SJSA1 (cell line): ENCODE measurements around the gene MRAS. TPM values are rescaled to one million over a fixed set of nuclear protein-coding genes. Genes with fewer than 3 reads are reported as not detected.

ENCODE experiments used
- DNase-seq, 2 experiments: peaks; one replicate each; pipeline ENCODE4 v3.0.0-alpha.2; 2015 to 2020; ENCODE audit warnings: low spot score in 2 of 2, low read depth in 1 of 2
- H3K27ac ChIP-seq: fragments of 250-450 bp; sonication (Bioruptor Pico); 2 replicates; pipeline ENCODE4 v1.5.1; 2020; ENCODE audit warnings: mild to moderate bottlenecking, moderate library complexity
- H3K27me3 ChIP-seq: fragments of 250-450 bp; sonication (Bioruptor Pico); replicated peaks from 2 replicates; pipeline ENCODE4 v1.5.1; 2020; ENCODE audit warnings: mild to moderate bottlenecking, moderate library complexity
- H3K36me3 ChIP-seq: fragments of 250-450 bp; sonication (Bioruptor Pico); 2 replicates; pipeline ENCODE4 v1.5.1; 2020; ENCODE audit warnings: mild to moderate bottlenecking
- H3K4me1 ChIP-seq: fragments of 250-450 bp; sonication (Bioruptor Pico); replicated peaks from 2 replicates; pipeline ENCODE4 v1.6.1; 2021; ENCODE audit warnings: mild to moderate bottlenecking
- H3K4me3 ChIP-seq: fragments of 250-450 bp; sonication (Bioruptor Pico); 2 replicates; pipeline ENCODE4 v1.5.1; 2020; ENCODE audit warnings: mild to moderate bottlenecking
- H3K9me3 ChIP-seq: fragments of 250-450 bp; sonication (Bioruptor Pico); replicated peaks from 2 replicates; pipeline ENCODE4 v1.5.1; 2020; ENCODE audit warnings: mild to moderate bottlenecking
- total RNA-seq: library from RNA; depleted of rRNA; stranded (reverse); fragments of >200 nt; shearing (Covaris generic); gene quantifications from 2 replicates; pipeline ENCODE4 v1.2.3, GENCODE V29; 2014

MRAS gene
- total RNA-seq, 1 experiment from 2014 or later, result 155 TPM

DNA sequence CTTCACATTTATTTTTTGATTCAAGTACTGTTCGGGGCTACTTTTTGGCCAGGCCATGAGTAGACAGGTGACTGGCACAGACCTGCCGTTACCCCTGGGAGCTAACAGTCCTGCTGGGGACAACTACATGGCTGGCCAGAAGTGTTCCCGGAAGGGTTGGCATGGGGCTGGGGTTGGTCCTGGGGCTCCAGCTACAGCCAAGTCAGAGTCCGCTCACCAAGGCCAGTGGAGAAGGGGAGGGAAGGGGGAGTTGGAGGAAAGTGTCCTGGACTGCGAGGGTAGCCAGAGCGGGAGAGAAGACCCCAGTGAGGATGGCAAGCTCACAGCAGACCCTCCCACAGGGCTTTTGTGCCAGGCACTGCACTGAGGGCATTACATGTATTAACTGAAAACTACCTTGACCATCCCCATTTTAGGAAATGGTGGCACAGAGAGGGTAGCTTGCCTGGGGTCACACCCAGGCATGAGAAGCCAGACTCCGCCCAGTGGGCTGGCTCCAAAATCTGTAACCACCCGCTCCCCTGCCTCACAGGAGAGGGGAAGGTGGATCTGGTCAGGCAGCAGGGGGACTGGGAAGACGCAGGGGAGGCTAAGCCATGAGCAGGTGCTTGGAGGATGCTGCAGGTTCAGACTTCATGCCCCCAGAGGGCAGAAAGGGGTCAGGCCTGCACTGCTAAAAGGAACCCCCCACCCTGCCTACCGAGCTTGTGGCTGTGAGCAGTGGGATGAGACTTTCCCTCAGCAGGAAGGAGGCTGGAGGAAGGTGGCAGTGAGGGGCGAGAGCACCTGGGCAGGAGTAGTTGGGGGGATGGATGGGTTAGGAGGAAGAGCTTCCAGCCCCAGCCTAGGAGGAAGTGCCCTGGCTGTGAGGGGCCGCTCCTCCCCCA, 47.7 kb downstream of the MRAS start:
- Histone ChIP-seq H3K27ac (no peak overlapping the region), H3K27me3 (no peaks in the 10 kb centered on the region), H3K36me3 (peaks cover 55% of the 10 kb centered on the region), H3K9me3 (no peaks in the 10 kb centered on the region), H3K4me1 (no peaks in the 10 kb centered on the region), H3K4me3 (no peak overlapping the region)
- no peak for DNase-seq

DNA sequence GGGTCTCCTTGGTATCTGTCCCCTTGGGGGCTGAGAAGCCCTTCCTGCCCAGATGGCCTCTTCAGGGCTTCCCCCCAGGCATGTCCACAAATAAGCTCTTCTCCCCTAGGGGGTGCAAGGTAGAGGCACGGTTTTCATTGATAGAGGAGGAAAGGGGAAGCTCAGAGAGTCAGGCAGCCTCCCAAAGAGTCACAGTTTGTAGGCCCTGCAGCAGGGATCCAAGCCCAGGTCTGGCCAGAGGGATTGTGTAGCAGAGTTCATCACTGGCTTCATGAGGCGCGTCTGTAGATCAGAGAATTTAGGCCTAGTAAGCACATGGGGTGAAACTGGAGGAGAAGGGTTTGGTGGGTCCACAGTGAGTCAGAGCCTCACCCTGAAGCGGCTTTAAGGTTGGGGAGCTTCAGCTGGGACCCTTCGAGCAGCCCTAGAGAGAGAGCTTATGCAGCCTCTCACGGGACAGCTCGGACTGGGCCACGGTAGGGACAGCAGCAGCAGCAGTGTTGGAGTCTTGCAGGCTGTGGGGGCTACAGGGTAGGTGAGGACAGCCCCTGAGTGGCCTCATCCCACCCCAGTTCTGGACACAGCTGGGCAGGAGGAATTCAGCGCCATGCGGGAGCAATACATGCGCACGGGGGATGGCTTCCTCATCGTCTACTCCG, 48.5 kb downstream of the MRAS start:
- Histone ChIP-seq H3K27ac (no peak overlapping the region), H3K27me3 (no peaks in the 10 kb centered on the region), H3K4me1 (no peaks in the 10 kb centered on the region), H3K36me3 (peaks cover 62% of the 10 kb centered on the region), H3K9me3 (no peaks in the 10 kb centered on the region), H3K4me3 (no peak overlapping the region)
- no peak for DNase-seq

DNA sequence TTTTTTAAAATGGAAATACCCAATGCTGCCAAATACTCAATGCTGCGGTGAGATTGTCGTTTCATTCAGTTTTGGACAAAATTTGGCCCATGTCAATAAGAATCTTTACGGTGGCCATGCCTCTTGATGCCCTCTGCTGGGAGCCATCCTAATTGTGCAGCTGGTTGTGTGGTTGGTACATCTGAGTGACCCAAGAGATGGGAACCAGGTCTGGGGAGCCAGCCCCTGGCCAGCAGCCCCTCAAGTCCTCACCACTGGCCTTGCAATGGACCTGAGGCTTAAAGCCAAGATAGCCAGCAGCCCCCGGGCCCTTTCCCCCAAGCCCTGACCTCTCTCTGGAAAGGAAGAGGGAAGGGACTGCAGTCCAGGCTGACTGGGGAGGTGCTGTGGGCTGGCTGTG, 49.6 kb downstream of the MRAS start:
- H3K4me3 ChIP-seq, result no peak overlapping the region
- peaks cover 73% of the 10 kb centered on the region for H3K36me3 ChIP-seq
- no peaks in the 10 kb centered on the region for H3K4me1 ChIP-seq
- no peaks in the 10 kb centered on the region for H3K27me3 ChIP-seq
- no peak for DNase-seq
- no peaks in the 10 kb centered on the region for H3K9me3 ChIP-seq
- H3K27ac ChIP-seq, result no peak overlapping the region

DNA sequence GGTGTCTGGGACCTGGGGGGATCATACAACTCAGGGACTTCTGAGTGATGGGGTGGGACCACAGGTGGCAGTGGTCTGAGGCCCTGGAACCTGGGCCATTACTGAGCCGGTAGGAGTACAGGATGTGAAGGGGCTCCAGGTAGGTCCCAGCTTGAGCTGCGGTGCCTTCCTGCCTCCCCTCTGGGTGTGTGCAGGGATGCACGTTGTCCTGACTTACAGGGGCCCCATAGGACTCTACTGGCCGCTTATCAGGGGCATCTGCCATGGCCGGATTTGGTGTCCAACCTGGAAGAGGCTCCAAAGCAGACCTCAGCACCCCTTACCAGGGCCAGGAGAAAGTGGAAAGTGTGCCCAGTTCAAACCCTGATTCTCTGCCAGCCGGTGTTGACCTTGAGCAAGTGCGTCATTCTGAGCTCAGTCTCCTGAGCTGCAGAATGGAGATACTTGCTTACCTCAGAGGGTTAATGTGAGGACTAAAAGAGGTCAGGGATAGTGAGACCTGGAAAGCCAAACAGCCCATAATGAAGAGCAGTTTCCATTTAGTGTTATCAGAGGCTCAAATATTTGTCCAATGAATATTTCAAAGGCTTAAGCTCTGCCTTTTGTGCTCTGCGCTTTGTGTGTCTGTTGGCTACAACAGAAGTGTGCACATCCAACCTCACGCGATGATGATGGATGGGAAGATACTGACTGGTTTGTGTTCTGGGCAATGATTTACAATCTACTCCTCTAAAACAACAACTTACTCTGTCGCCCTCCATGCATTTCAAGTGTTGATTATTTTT, 50.6 kb downstream of the MRAS start:
- no peaks in the 10 kb centered on the region for H3K27me3 ChIP-seq
- H3K36me3 ChIP-seq, result peaks cover 83% of the 10 kb centered on the region
- no peak overlapping the region for H3K4me3 ChIP-seq
- no peak overlapping the region for H3K27ac ChIP-seq
- no peak for DNase-seq
- H3K4me1 ChIP-seq, result no peaks in the 10 kb centered on the region
- no peaks in the 10 kb centered on the region for H3K9me3 ChIP-seq

DNA sequence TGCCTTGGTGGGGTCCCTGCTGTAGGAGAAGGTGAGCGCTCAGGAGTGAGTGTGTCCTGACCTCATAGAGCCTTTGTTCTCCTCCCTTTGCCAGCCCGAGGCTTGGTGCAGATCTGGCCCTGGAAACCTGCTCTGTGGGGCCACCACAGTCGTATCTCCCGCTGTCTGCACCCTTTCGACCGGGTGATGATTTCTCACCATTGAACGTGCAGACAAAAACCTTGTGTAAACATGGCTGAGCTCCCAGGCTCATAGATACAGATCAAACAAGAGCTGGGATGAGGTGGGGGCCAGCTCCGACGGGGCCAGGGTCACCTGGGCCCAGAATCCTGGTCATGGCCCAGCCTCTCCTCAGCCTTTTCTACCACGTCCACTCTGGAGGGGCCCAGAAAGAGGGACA, 51.4 kb downstream of the MRAS start:
- Histone ChIP-seq H3K4me1 (no peaks in the 10 kb centered on the region), H3K4me3 (no peak overlapping the region), H3K9me3 (no peaks in the 10 kb centered on the region), H3K36me3 (peaks cover 85% of the 10 kb centered on the region), H3K27me3 (no peaks in the 10 kb centered on the region), H3K27ac (no peak overlapping the region)
- no peak for DNase-seq

DNA sequence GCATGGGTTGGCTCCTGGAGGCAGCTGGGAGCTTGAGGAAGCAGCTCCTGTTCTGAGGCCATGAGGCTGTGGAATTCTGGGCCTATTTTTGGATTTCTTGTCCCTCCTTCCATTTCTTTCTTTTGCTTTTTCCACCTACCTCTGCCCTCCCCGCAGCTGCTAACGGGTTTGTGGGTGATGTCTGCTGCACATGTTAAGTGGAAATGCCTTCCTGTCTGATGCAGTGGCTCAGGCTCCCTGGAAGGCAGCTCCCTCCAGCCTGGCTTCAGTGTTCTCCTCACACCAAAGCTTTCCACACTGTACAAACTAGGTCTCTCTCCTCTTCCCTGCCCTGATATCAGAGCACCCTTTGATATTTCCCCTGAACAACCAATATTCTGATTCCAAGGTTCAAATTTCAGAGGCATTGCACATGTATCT, 52.3 kb downstream of the MRAS start:
- Histone ChIP-seq H3K36me3 (peaks cover 86% of the 10 kb centered on the region), H3K4me1 (no peaks in the 10 kb centered on the region), H3K4me3 (no peak overlapping the region), H3K27me3 (no peaks in the 10 kb centered on the region), H3K27ac (no peak overlapping the region), H3K9me3 (no peaks in the 10 kb centered on the region)
- DNase-seq, result no peak

DNA sequence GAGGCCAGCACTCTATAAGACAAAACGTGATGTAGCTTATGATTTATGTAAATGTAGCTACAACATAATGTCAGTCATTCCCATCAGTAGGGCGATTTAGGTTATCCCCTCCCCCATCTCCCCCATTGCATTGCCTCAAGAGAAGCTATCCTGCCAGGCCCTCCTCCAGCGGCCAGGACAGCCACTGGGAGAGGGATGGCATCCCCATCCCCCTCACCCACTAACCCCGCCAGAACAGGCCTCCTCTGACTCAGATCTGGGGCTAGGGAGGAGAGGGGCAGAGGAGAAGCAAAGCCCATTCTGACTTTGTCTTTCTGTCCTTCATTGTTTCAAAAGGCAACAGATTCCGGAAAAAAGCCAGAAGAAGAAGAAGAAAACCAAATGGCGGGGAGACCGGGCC, 53.5 kb downstream of the MRAS start:
- Histone ChIP-seq H3K27ac (no peak overlapping the region), H3K9me3 (no peaks in the 10 kb centered on the region), H3K4me3 (no peak overlapping the region), H3K36me3 (peaks cover 82% of the 10 kb centered on the region), H3K4me1 (no peaks in the 10 kb centered on the region), H3K27me3 (no peaks in the 10 kb centered on the region)
- DNase-seq, result no peak

DNA sequence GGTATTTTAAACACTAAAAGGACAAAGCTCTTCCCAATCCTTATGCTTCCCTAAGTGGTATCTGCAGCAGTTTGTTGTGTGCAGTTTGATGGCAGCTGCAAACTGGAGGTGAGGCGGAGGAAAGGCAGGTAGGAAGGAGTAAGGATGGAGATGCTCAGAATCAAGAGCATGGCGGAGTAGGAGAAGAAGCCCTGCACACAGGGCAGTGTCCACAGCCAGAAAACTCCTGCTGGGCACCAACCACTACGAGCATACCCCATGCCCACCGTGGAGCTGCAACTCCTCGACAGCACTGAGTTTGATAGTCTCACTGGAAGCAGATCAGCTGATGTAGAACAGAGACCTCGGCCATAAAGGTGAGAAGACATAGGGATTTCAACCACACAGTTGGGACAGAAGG, 55.7 kb downstream of the MRAS start:
- DNase-seq, result no peak
- Histone ChIP-seq H3K4me1 (no peaks in the 10 kb centered on the region), H3K4me3 (no peak overlapping the region), H3K27me3 (no peaks in the 10 kb centered on the region), H3K36me3 (peaks cover 61% of the 10 kb centered on the region), H3K9me3 (no peaks in the 10 kb centered on the region), H3K27ac (no peak overlapping the region)

DNA sequence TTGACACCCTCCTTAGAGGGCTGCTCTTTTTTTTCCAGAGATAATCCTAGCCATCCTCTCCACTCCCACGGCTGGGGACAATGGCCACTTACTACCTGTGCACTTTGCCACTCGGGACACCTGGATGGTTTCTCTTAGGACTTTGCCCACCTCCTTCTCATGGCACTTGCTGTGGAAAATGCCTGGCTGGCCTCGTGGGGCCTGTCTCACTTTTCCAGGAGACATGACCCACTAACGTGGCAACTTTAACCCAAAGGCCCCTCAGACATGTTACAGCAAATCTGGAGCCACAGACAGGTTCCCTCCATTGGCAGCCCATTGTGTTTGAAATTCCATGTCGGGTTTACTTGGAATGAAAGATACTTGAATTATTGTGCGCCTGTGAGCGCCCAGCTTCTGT, 56.6 kb downstream of the MRAS start:
- H3K36me3 ChIP-seq, result peaks cover 54% of the 10 kb centered on the region
- no peak for DNase-seq
- no peak overlapping the region for H3K27ac ChIP-seq
- no peak overlapping the region for H3K4me3 ChIP-seq
- no peaks in the 10 kb centered on the region for H3K27me3 ChIP-seq
- no peaks in the 10 kb centered on the region for H3K9me3 ChIP-seq
- H3K4me1 ChIP-seq, result no peaks in the 10 kb centered on the region

DNA sequence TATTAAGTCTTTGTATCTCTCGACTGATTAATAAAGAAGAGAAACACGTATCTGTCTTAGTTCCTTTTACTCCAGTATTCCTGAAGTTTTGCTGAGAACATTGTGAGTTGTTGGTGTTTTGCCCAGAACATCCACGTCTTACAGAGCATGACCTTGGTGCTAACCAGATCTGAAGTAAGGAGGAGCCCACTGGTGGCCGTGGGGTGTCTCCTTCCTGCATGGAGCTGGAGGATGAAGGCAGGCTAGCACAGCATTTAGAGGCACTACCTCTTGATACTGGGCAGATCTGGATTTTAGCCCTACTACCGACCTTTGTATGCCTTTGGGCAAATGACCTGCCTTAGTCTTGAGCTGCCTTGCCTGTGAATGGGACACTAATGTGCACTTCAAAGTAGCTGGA, 57.1 kb downstream of the MRAS start:
- Histone ChIP-seq H3K27me3 (no peaks in the 10 kb centered on the region), H3K36me3 (peaks cover 49% of the 10 kb centered on the region)

DNA sequence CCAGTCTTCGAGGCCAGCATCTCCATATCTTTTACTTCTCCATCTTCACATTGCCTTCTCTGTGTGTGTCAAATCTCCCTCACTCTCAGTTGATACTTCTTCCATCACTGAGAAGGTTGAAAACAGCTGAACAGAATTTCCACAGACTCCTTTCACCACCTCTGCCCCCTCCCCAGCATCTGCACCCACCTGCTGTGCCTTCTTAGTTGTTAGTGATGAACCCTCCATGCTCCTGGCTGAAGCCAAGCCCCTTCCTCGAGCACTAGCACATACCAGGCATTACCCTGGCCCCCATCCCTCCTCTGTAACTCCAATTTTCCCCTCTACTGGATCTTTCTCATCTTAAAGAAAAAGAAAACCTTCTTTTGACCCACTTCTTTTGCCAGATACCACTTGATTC, 58.2 kb downstream of the MRAS start:
- Histone ChIP-seq H3K4me3 (no peak overlapping the region), H3K27me3 (no peaks in the 10 kb centered on the region), H3K9me3 (no peaks in the 10 kb centered on the region), H3K36me3 (peaks cover 39% of the 10 kb centered on the region), H3K27ac (no peak overlapping the region), H3K4me1 (no peaks in the 10 kb centered on the region)
- no peak for DNase-seq

More for the DNA sequence above, 57.1 kb downstream of the MRAS start:
- Histone ChIP-seq H3K9me3 (no peaks in the 10 kb centered on the region), H3K27ac (no peak overlapping the region), H3K4me3 (no peak overlapping the region), H3K4me1 (no peaks in the 10 kb centered on the region)
- DNase-seq, result no peak

DNA sequence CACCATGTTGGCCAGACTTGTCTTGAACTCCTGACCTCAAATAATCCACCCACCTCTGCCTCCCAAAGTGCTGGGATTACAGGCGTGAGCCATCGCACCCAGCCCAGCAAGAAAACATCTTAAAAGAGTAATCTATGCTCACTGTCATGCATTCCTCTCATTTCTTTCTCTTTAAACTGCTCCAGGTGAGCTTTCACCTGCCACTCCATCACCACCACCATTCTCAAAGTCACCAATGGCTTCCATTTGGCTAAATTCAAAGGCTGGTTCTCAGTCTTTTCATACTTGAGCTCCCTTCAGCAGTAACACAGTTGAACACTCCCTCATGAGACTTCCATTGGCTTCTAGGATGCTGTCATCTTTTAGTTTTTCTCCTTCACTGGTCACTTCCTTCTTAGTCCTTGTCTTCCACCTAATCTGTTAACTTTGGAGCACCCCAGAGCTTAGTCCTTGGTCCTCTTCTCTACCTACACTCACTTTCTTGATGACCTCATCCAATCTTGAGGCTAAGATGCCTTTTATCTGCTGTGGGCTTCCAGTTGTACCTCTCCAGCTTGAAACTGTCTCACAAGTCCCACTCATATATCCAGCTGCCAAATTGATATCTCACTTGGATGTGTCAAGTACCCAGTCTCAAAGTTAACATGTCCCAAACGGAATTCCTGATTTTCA, 59.0 kb downstream of the MRAS start:
- Histone ChIP-seq H3K27ac (no peak overlapping the region), H3K27me3 (no peaks in the 10 kb centered on the region), H3K36me3 (peaks cover 32% of the 10 kb centered on the region), H3K4me1 (peaks cover 2% of the 10 kb centered on the region), H3K9me3 (no peaks in the 10 kb centered on the region), H3K4me3 (no peak overlapping the region)
- DNase-seq, result no peak

DNA sequence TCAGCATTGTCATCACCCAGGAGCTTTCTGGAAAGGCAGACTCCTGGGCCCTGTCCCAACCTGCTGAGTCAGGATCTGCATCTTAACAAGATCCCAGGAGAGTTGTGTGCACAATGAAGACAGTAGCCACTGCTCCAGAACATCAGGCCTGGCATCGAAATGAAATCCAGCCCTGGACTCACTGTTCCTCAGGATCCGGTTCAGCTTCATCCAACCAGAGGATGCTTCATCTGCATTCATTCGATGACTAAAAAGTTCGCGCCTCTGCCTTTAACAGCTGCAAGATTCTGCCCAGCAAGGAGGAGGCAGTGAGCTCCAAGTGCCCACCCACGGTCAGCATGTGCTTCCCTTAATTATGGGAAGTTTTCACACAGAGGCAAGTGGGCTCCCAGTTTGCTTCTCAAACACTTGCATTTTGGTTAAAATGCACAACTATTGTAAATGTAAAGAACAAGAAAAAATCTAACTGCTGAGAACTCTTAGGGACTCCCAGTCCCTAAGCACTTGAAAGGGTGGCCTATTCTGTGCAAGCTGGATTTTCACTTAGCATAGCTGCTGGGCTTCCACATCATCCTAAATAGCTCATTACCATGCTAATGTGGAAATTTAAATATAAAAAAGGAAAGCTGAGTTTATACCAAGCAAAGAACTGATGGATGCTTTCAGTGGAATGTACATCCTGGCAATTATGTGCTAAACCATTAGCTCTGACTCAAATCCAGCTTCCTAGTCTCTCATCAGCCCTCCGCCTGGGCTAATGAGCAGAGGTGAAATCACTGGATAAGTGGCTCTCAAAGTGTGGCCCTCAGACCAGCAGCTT, 60.6 kb downstream of the MRAS start:
- Histone ChIP-seq H3K9me3 (no peaks in the 10 kb centered on the region), H3K36me3 (peaks cover 16% of the 10 kb centered on the region), H3K4me1 (peaks cover 10% of the 10 kb centered on the region), H3K27me3 (no peaks in the 10 kb centered on the region), H3K27ac (no peak overlapping the region), H3K4me3 (no peak overlapping the region)
- no peak for DNase-seq
